Measurements from ENCODE around the gene HOGA1.
"Not testable (repeated sequence)": the region's sequence is repeated elsewhere in the genome, so short reads cannot be mapped to it uniquely, and the experiment has no call there.

The HOGA1 gene

GRCh38 chr10:97551271-97551670, 32.9 kb upstream of the HOGA1 start:
- H3K27ac ChIP-seq (ENCODE audit: low read depth, low read length), result no peak overlapping the region

GRCh38 chr10:97553575-97554031, 30.6 kb upstream of the HOGA1 start:
- no peak overlapping the region for H3K4me3 ChIP-seq (ENCODE audit: insufficient read depth, low read length, poor library complexity, severe bottlenecking)
- H3K36me3 ChIP-seq (ENCODE audit: low read length), result no peaks in the 10 kb centered on the region
- no peaks in the 10 kb centered on the region for H3F3A ChIP-seq (ENCODE audit: insufficient read depth)
- H3K9me3 ChIP-seq (ENCODE audit: insufficient read depth, low read length), result no peaks in the 10 kb centered on the region
- no peaks in the 10 kb centered on the region for H4K20me1 ChIP-seq (ENCODE audit: low read depth, low read length)
- no peak overlapping the region for H3K27ac ChIP-seq (ENCODE audit: low read depth, low read length)
- no peaks in the 10 kb centered on the region for H3K79me2 ChIP-seq (ENCODE audit: insufficient read depth, low read length)
- TF ChIP-seq EZH2phosphoT487 (conservative IDR thresholded peaks at IDR 0.05; ENCODE audit: low read length) (no peak), CTCF (IDR thresholded peaks at IDR 0.05; ENCODE audit: insufficient read depth, low read length, poor library complexity, severe bottlenecking) (peak; percentile 45)
- no peaks in the 10 kb centered on the region for H3K9me2 ChIP-seq (replicated peaks; ENCODE audit: insufficient read depth, low read length)
- no peak overlapping the region for H2AFZ ChIP-seq (ENCODE audit: low read depth, low read length, severe bottlenecking)
- no peaks in the 10 kb centered on the region for H3K27me3 ChIP-seq (ENCODE audit: low read length)
- no peak overlapping the region for H3K9ac ChIP-seq (ENCODE audit: low read length)
- no peak overlapping the region for H3K4me2 ChIP-seq (ENCODE audit: low read depth, low read length, poor library complexity, severe bottlenecking)

More at GRCh38 chr10:97551271-97551670, 32.9 kb upstream of the HOGA1 start:
- no peak overlapping the region for H2AFZ ChIP-seq (ENCODE audit: low read depth, low read length, severe bottlenecking)
- TF ChIP-seq CTCF (IDR thresholded peaks at IDR 0.05; ENCODE audit: insufficient read depth, low read length, poor library complexity, severe bottlenecking) (no peak), EZH2phosphoT487 (conservative IDR thresholded peaks at IDR 0.05; ENCODE audit: low read length) (no peak)
- no peaks in the 10 kb centered on the region for H3K9me3 ChIP-seq (ENCODE audit: insufficient read depth, low read length)
- no peak overlapping the region for H3K9ac ChIP-seq (ENCODE audit: low read length)
- no peaks in the 10 kb centered on the region for H3K27me3 ChIP-seq (ENCODE audit: low read length)
- no peaks in the 10 kb centered on the region for H3F3A ChIP-seq (ENCODE audit: insufficient read depth)
- no peak overlapping the region for H3K4me3 ChIP-seq (ENCODE audit: insufficient read depth, low read length, poor library complexity, severe bottlenecking)
- no peak overlapping the region for H3K4me2 ChIP-seq (ENCODE audit: low read depth, low read length, poor library complexity, severe bottlenecking)
- no peaks in the 10 kb centered on the region for H3K36me3 ChIP-seq (ENCODE audit: low read length)
- no peaks in the 10 kb centered on the region for H4K20me1 ChIP-seq (ENCODE audit: low read depth, low read length)
- H3K9me2 ChIP-seq (replicated peaks; ENCODE audit: insufficient read depth, low read length), result no peaks in the 10 kb centered on the region
- H3K79me2 ChIP-seq (ENCODE audit: insufficient read depth, low read length), result no peaks in the 10 kb centered on the region

GRCh38 chr10:97554336-97554735, 29.9 kb upstream of the HOGA1 start:
- H4K20me1 ChIP-seq (ENCODE audit: low read depth, low read length); H3K9ac ChIP-seq (ENCODE audit: low read length); H3K36me3 ChIP-seq (ENCODE audit: low read length); H3K9me2 ChIP-seq (replicated peaks; ENCODE audit: insufficient read depth, low read length); H3K27me3 ChIP-seq (ENCODE audit: low read length); H2AFZ ChIP-seq (ENCODE audit: low read depth, low read length, severe bottlenecking); H3K27ac ChIP-seq (ENCODE audit: low read depth, low read length); H3K9me3 ChIP-seq (ENCODE audit: insufficient read depth, low read length); H3F3A ChIP-seq (ENCODE audit: insufficient read depth); H3K79me2 ChIP-seq (ENCODE audit: insufficient read depth, low read length); H3K4me3 ChIP-seq (ENCODE audit: insufficient read depth, low read length, poor library complexity, severe bottlenecking); H3K4me2 ChIP-seq (ENCODE audit: low read depth, low read length, poor library complexity, severe bottlenecking): not testable (repeated sequence)

- H3K36me3 ChIP-seq (ENCODE audit: low read length), result not testable (repeated sequence)
Measured at GRCh38 chr10:97555541-97555940, 28.6 kb upstream of the HOGA1 start.

GRCh38 chr10:97560731-97561381, 23.3 kb upstream of the HOGA1 start:
- H2AFZ ChIP-seq (ENCODE audit: low read depth, low read length, severe bottlenecking); H3K79me2 ChIP-seq (ENCODE audit: insufficient read depth, low read length); H3K27me3 ChIP-seq (ENCODE audit: low read length); H4K20me1 ChIP-seq (ENCODE audit: low read depth, low read length); H3K4me2 ChIP-seq (ENCODE audit: low read depth, low read length, poor library complexity, severe bottlenecking); H3K27ac ChIP-seq (ENCODE audit: low read depth, low read length); H3K9ac ChIP-seq (ENCODE audit: low read length); H3K9me2 ChIP-seq (replicated peaks; ENCODE audit: insufficient read depth, low read length); H3K36me3 ChIP-seq (ENCODE audit: low read length); H3K4me3 ChIP-seq (ENCODE audit: insufficient read depth, low read length, poor library complexity, severe bottlenecking); H3F3A ChIP-seq (ENCODE audit: insufficient read depth); H3K9me3 ChIP-seq (ENCODE audit: insufficient read depth, low read length): not testable (repeated sequence)

More at GRCh38 chr10:97555541-97555940, 28.6 kb upstream of the HOGA1 start:
- H3K27ac ChIP-seq (ENCODE audit: low read depth, low read length); H4K20me1 ChIP-seq (ENCODE audit: low read depth, low read length); H3K27me3 ChIP-seq (ENCODE audit: low read length); H3K4me3 ChIP-seq (ENCODE audit: insufficient read depth, low read length, poor library complexity, severe bottlenecking); H3F3A ChIP-seq (ENCODE audit: insufficient read depth); H3K4me2 ChIP-seq (ENCODE audit: low read depth, low read length, poor library complexity, severe bottlenecking); H3K79me2 ChIP-seq (ENCODE audit: insufficient read depth, low read length); H3K9me3 ChIP-seq (ENCODE audit: insufficient read depth, low read length); H2AFZ ChIP-seq (ENCODE audit: low read depth, low read length, severe bottlenecking); H3K9ac ChIP-seq (ENCODE audit: low read length); H3K9me2 ChIP-seq (replicated peaks; ENCODE audit: insufficient read depth, low read length): not testable (repeated sequence)

GRCh38 chr10:97561386-97562077, 22.7 kb upstream of the HOGA1 start:
- not testable (repeated sequence) for H3K9ac ChIP-seq (ENCODE audit: low read length); H2AFZ ChIP-seq (ENCODE audit: low read depth, low read length, severe bottlenecking)

More at GRCh38 chr10:97561386-97562077, 22.7 kb upstream of the HOGA1 start:
- not testable (repeated sequence) for H3K4me2 ChIP-seq (ENCODE audit: low read depth, low read length, poor library complexity, severe bottlenecking); H3K9me3 ChIP-seq (ENCODE audit: insufficient read depth, low read length); H3K27ac ChIP-seq (ENCODE audit: low read depth, low read length); H3F3A ChIP-seq (ENCODE audit: insufficient read depth); H3K36me3 ChIP-seq (ENCODE audit: low read length); H4K20me1 ChIP-seq (ENCODE audit: low read depth, low read length); H3K79me2 ChIP-seq (ENCODE audit: insufficient read depth, low read length); H3K4me3 ChIP-seq (ENCODE audit: insufficient read depth, low read length, poor library complexity, severe bottlenecking); H3K27me3 ChIP-seq (ENCODE audit: low read length); H3K9me2 ChIP-seq (replicated peaks; ENCODE audit: insufficient read depth, low read length)

Data from SU-DHL-6 (cell line).